NCI-H2171 (cell line): Measurements from ENCODE around the gene NOTUM.

Source experiments
- DNase-seq: peaks from one replicate; lab custom pipeline; 2025; lab: John Stamatoyannopoulos, UW

Gene NOTUM

GRCh38 chr17:81977211-81977808, 16.3 kb upstream of the NOTUM start, which contains the start of gene ASPSCR1:
ASPSCR1 (plus strand) TSS chr17:81977629; CDS start chr17:81977647, 18 bp downstream.
- peak; percentile 85 for DNase-seq

- no peak for DNase-seq
Observed at GRCh38 chr17:81976332-81977210, 15.6 kb upstream of the NOTUM start.

- DNase-seq, result no peak
Observed at GRCh38 chr17:81973432-81973831, 12.4 kb upstream of the NOTUM start.

- no peak for DNase-seq
Observed at GRCh38 chr17:81968850-81969812, 8.1 kb upstream of the NOTUM start.

- DNase-seq, result no peak
Observed at GRCh38 chr17:81968396-81968745, 7.4 kb upstream of the NOTUM start.

DNA sequence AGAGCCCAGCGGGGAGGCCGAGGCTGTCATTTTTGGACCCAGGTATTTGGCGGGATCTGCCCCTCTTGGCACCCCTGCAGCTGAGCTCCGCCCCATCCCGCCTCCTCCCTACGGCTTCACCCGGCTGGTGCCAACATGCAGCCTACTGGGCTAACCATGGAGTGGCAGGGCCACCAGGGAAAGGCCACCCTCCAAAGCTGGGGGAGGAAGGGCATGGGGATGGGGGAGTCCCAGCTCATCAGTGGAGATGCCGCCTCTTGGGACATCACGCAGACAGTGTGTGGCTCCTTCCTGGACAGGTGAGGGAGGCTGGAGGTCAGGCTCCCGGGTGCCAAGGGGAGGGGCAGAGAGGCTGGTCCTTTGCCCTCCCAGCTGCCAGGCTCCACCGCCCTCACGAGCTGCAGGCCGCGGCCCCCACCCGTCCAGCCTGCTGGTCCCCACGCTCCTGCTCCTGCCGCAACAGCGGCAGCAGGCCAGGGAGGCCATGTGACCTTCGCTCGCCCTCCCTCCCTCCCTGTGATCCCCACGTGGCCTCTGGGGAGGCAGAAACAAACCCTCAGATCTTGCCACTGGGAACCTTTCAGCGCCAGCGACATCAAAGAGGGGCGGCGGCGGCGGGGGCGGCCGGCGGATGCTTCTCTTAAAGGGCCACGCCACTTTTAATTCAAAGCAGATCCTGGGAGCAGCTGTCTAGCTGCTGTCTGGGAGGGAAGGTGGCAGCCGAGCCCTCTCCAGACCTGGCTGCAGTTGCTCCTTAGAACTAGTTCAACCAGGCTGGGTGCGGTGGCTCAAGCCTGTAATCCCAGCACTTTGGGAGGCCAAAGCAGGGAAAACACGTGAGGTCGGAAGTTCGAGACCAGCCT, 6.8 kb upstream of the NOTUM start:
- peak; percentile 88 for DNase-seq

DNA sequence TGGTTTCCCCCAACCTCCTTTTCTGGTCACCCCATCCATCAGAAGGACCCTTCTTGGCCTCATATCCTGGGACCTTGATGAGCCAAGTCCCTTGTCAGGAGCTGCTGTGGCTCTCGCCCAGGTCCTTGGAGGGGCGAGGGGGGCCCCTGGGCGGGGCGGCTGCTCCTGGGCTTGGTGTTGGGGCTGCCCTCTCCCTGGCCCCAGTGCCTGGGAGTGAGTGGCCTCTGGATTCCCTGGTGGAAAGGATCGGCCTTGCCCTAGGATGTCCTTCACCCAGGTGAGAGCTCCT, 6.2 kb upstream of the NOTUM start:
- DNase-seq, result no peak

GRCh38 chr17:81966343-81967243, 5.6 kb upstream of the NOTUM start:
- peak; percentile 76 for DNase-seq

DNA sequence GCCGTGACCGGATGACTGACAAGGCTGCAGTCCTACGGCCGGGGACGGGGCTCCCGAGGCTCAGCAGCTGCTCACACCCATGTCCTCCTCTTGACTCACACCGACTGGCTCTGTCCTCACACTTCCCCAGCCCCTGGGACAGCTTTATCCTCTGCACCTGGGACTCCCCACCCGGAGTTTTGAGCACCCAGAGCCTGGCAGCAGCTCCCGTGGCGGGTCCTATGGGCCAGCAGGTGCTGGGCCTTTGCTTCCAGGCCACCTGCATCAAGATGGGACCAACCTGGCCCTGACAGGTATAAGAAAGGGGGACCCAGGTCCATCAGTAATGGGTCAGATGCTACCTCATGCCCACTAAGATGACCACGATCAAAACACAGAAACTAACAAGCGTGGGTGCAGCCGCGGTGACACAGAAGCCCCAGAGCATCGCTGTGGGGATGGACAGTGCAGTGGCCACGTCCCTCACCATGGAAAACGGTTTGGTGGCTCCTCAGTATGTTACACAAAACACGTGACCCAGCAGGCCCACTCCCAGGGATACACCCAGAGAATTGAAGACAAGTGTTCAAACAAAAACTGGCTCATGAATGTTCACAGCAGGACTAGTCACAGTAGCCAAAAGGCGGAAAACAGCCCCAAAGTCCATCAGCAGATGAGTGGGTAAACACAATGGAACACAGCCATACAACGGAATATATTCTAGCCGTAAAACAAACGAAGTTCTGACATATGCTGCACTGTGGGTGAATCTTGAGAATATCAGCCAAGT, 3.3 kb upstream of the NOTUM start:
- no peak for DNase-seq

- no peak for DNase-seq
Observed at GRCh38 chr17:81962499-81963441, 1.8 kb upstream of the NOTUM start.

GRCh38 chr17:81961521-81962498, 823 bp upstream of the NOTUM start:
- DNase-seq, result no peak

DNA sequence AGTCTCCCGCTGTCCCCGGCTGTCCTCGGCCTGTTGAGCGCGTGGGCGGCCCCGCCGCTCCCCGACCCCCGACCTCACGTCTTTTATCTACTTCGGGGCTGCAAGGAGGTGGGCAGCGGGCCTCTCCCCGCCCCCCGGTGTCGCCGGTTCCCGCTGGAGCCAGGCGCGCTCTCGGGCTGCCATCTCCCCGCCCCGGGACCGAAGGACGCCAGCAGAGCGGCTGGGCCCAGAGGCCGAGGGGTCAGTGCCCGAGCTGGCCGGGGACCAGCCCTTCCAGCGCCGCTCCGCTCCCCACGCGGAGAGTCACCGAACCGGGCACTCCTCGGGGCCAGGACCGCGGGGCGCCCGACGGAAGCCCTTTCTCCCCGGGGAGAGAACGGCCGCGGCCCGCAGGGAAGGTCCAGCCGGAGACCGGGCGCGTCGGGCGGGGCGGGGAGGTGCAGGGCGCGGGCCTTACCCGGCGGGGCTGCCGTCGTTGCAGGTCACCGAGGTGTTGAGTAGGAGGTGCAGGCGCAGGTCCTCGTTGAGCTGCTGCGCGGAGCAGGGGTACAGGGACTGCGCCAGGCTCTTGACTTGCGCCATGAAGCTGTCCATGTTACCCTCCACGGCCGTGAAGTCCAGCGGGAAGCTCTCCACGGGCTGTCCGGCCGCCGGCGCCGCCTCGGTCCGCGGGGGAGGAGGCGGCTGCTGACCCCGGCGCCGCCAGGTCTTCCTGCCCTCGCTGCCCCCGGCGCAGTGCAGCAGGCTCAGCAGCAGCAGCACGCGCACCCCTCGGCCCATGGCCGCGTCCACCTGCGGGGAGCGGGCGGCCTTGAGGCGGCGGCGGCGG, 643 bp downstream of the NOTUM start:
- DNase-seq, result no peak

DNA sequence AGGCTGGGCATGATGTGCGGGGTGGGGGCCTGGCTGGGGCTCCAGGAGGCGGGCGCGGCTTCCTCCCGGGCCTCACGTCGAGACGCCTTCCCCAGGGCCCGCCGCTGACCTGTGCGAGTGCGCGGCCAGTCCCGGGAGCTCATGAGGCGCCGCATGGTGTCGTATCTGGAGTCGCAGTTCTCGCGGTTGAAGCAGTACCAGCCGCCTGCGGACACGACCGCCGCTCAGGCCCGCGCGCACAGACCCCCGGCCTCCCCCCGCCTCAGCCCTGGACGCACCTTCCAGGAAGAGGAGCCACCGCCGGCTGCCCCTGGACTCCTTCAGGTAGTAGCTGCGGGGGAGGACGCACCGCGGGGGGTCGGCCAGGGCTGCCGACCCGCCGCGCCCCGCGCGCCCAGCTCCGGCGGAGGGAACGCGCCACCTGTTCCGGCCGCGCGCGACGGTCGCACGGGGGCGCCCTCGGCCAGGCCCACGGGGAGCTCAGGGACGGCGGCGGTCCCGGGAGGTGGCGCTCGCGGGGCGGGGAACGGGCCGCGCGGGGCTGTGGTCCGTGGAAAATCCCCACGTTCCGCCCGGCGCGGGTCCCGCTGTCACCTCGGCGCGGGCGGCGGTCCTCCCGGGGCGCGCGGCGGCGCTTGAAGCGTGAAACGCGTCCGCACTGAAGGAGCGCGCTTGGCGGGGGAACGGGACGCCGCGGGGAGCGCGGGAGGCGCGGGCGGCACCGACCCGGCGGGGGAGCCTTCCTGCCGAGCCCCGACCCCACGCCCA, 1.4 kb downstream of the NOTUM start:
- DNase-seq, result peak; percentile 33

DNA sequence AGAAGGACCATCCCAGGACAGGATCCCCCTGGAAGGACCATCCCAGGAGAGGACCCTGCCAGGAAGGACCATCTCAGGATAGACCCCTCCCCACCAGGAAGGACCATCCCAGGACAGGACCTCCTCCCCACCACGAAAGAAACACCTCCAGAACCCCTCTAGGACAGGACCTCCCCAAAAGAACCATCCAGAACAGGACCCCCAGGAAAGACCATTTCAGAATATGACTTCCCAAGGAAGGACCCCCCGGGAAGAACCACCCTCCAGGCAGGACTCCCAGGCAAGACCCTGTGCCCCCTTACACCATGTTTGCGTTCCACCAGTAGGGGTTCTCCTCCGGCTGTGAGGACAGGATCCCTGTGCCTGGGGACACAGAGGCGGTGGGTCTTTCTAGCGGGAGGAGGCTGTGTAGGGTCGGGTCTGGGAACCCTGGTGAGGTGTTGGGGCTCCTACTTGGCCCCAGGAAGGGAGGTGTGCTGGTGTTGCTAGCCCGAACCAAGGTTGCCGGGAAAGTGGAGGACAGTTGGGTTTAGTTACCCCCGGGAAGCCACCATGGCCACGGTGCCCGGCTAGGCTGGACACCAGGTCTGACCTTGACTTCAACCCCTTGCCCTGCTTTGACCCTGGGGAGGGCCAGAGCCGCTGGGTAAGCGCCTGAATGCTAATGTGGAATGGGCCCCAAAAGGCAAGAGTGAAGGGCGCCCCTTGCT, 2.2 kb downstream of the NOTUM start:
- no peak for DNase-seq
